Peyer's patch (tissue), 4 donors: Measurements from ENCODE around the gene SCARF2.

ENCODE experiments used
- CTCF ChIP-seq, 6 experiments: fragments of 450-650 bp in 4 of 6; fragments of 200-600 bp in 2 of 6; sonication (generic) in 1 of 6; IDR thresholded peaks; one replicate each; pipeline ENCODE4 v1.5.1; 2017 to 2019; ENCODE audit warnings: antibody characterized with exemption in 6 of 6, mild to moderate bottlenecking in 3 of 6, moderate library complexity in 1 of 6
- POLR2A ChIP-seq, 2 donors: fragments of 450-650 bp; IDR thresholded peaks; one replicate each; pipeline ENCODE4 v1.5.1; 2017; ENCODE audit warnings: antibody characterized with exemption in 2 of 2, mild to moderate bottlenecking in 2 of 2, moderate library complexity in 2 of 2

- TF ChIP-seq CTCF (IDR thresholded peaks at IDR 0.05) (no peak), POLR2A (IDR thresholded peaks at IDR 0.05) (no peak)
These were observed 5.4 kb downstream of the SCARF2 start for GRCh38 chr22:20432244-20432686.
